NCI-H2171 treated with DMSO at 0.1 percent for 48 hours (cell line): ENCODE data around the gene P2RY6.

Experiments used
- DNase-seq: peaks from one replicate; lab custom pipeline; 2025; lab: John Stamatoyannopoulos, UW

The P2RY6 gene

GRCh38 chr11:73334384-73335203 lies 62.5 kb downstream of the P2RY6 start:
- no peak for DNase-seq

GRCh38 chr11:73335204-73335923 lies 63.2 kb downstream of the P2RY6 start:
- DNase-seq, result peak; percentile 86

GRCh38 chr11:73337846-73338245 lies 65.7 kb downstream of the P2RY6 start:
- DNase-seq, result no peak

GRCh38 chr11:73338279-73338678 lies 66.1 kb downstream of the P2RY6 start:
- DNase-seq, result no peak

GRCh38 chr11:73340164-73340563 lies 68.0 kb downstream of the P2RY6 start:
- DNase-seq, result no peak

GRCh38 chr11:73342633-73343032 lies 70.5 kb downstream of the P2RY6 start:
- DNase-seq, result peak; percentile 30

GRCh38 chr11:73343076-73343873 lies 71.1 kb downstream of the P2RY6 start:
- no peak for DNase-seq

- no peak for DNase-seq
Observed at GRCh38 chr11:73344191-73344607, 72.1 kb downstream of the P2RY6 start.

GRCh38 chr11:73345481-73346160 lies 73.5 kb downstream of the P2RY6 start:
- no peak for DNase-seq

- no peak for DNase-seq
Observed at GRCh38 chr11:73346186-73346935, 74.2 kb downstream of the P2RY6 start.

- no peak for DNase-seq
Observed at GRCh38 chr11:73347067-73347466, 74.9 kb downstream of the P2RY6 start.
